Measurements from ENCODE around the gene BTBD6.

The BTBD6 gene

GRCh38 chr14:105203057-105203531 lies 45.2 kb upstream of the BTBD6 start:
- Histone ChIP-seq H3K4me2 (peak overlapping the region; percentile 85 to 100 (median 96)), H3K27ac (no peak overlapping the region; a peak in 1 of 22 replicates), H3K4me1 (peaks cover 52 to 98% (median 95%) of the 10 kb centered on the region in 10 experiments), H3K4me3 (no peak overlapping the region), H3K9ac (peak overlapping the region in 5 of 11 experiments; percentile 26 to 66 (median 57); a peak in 9 of 22 replicates), H3K9me3 (replicated peaks in 1 of 11) (no peaks in the 10 kb centered on the region), H4K20me1 (peaks cover 0 to 82% (median 52%) of the 10 kb centered on the region in 11 experiments; a peak in 19 of 22 replicates), H3K27me3 (peaks cover 0 to 21% (median 0%) of the 10 kb centered on the region in 11 experiments; a peak in 4 of 22 replicates), H3K36me3 (no peaks in the 10 kb centered on the region)
- no peak for TF ChIP-seq Cebpa-rat (IDR thresholded peaks at IDR 0.05)

DNA sequence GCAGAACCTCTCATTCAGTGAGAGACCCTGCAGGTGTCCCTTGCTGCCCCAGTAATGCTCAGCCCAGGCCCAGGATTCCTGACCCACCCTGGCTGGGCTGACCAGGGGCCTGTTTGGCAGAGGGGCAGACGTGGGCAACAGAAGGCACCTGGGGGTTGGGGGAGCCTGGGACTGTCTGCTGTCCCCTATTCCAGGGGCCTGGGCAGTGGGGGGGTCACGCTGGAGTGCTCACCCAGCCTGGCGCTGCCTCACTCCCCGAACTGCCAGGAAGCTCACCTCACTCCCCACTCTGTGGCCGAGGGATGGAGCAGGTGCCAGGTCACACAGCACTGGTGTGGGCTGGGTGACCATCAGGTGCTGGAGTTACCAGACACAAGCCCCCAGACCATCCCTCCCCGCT lies 44.6 kb upstream of the BTBD6 start:
- Histone ChIP-seq H3K27me3 (peaks cover 0 to 21% (median 0%) of the 10 kb centered on the region in 11 experiments; a peak in 4 of 22 replicates), H3K9me3 (replicated peaks in 1 of 11) (no peaks in the 10 kb centered on the region), H3K9ac (peak overlapping the region in 3 of 11 experiments; percentile 18 to 25 (median 20); a peak in 2 of 22 replicates), H3K4me2 (peak overlapping the region in 8 of 11 experiments; percentile 37 to 82 (median 66); a peak in 15 of 22 replicates), H3K36me3 (no peaks in the 10 kb centered on the region; a peak in 1 of 22 replicates), H4K20me1 (peaks cover 0 to 83% (median 57%) of the 10 kb centered on the region in 11 experiments; a peak in 19 of 22 replicates), H3K4me3 (no peak overlapping the region), H3K4me1 (peaks cover 46 to 98% (median 92%) of the 10 kb centered on the region in 10 experiments), H3K27ac (no peak overlapping the region)
- TF ChIP-seq Cebpa-rat (IDR thresholded peaks at IDR 0.05) = no peak

DNA sequence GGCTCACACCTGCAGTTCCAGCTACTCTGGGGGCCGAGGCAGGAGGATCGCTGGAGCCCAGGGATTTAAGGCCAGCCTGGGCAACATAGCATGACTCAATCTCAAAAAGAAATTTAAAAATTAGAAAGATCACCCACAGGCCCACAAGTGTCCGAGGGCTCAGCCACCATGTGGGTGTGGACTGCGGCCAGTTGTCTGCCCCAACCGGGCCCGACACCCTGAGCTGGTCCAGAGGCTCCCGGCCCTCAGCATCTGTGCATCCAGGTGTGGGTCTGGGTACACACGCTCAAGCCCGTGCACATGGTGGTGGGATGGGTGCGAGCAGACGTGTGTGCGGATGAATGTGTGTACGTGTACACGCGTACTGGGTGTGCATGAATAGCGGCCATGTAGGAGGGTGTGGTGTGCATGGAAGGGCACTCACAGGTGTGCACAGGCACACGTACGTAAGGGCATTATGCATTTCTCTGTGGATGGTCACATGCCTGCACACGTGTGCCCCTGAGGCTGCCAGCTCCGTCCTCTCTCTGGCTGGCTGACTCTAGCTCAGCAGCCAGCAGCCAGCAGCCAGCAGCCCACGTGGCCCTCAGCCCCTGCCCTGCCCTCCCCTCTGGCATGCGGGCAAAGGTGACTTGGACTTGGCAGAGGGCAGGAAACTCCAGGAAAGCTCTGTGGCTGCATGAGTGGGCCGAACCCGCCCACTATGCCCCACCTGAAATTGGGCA lies 44.0 kb upstream of the BTBD6 start:
- Histone ChIP-seq H3K36me3 (peaks cover 1 to 7% (median 3%) of the 10 kb centered on the region in 11 experiments; a peak in 12 of 22 replicates), H3K4me1 (peaks cover 40 to 98% (median 92%) of the 10 kb centered on the region in 10 experiments), H3K9ac (peak overlapping the region in 3 of 11 experiments; percentile 3 to 25 (median 20); a peak in 2 of 22 replicates), H3K27me3 (peaks cover 0 to 21% (median 0%) of the 10 kb centered on the region in 11 experiments; a peak in 4 of 22 replicates), H3K4me3 (no peak overlapping the region), H3K9me3 (replicated peaks in 1 of 11) (no peaks in the 10 kb centered on the region), H4K20me1 (peaks cover 0 to 88% (median 58%) of the 10 kb centered on the region in 11 experiments; a peak in 19 of 22 replicates), H3K4me2 (peak overlapping the region in 9 of 11 experiments; percentile 31 to 82 (median 65); a peak in 17 of 22 replicates), H3K27ac (no peak overlapping the region)
- TF ChIP-seq Cebpa-rat (IDR thresholded peaks at IDR 0.05) = no peak

GRCh38 chr14:105204931-105205672 lies 43.2 kb upstream of the BTBD6 start:
- Histone ChIP-seq H3K27ac (no peak overlapping the region), H4K20me1 (peaks cover 0 to 88% (median 58%) of the 10 kb centered on the region in 11 experiments; a peak in 19 of 22 replicates)

DNA sequence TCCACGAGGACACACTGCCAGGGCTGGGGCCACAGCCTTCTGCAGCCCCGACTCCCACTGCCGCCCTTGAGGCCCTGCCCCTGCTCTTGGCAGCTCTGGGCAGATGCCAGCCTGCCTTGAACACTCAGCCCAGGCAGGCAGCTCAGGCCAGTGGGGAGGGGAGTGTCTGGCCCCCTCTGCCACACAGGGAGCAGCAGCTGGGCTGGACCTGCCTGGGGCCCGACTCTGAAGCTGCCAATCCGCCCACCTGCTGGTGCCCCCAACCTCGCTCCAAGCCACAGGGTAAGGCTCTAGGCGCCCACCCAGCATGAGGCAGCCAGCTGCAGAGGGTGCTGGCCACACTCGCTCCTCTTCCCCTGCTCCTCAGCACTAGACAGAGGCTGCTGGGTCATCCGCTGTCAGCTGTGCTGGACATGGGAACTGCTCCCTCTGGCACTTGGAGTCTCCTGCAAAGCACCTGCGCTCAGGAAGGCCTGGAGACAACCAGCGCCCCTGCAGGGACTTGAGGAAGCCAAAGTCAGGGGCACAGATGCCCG lies 42.6 kb upstream of the BTBD6 start:
- H3K4me1 ChIP-seq = peaks cover 26 to 95% (median 82%) of the 10 kb centered on the region in 10 experiments
- no peak overlapping the region for H3K27ac ChIP-seq
- no peak overlapping the region for H3K4me3 ChIP-seq
- peaks cover 0 to 86% (median 58%) of the 10 kb centered on the region in 11 experiments; a peak in 19 of 22 replicates for H4K20me1 ChIP-seq
- H3K36me3 ChIP-seq = peaks cover 11 to 19% (median 13%) of the 10 kb centered on the region in 11 experiments; a peak in 18 of 22 replicates
- TF ChIP-seq Cebpa-rat (IDR thresholded peaks at IDR 0.05) = no peak
- peaks cover 0 to 21% (median 0%) of the 10 kb centered on the region in 11 experiments; a peak in 4 of 22 replicates for H3K27me3 ChIP-seq
- H3K4me2 ChIP-seq = peak overlapping the region in 9 of 11 experiments; percentile 31 to 82 (median 65); a peak in 15 of 22 replicates
- H3K9ac ChIP-seq = peak overlapping the region in 2 of 11 experiments; percentile 12 to 24; a peak in 1 of 22 replicates
- H3K9me3 ChIP-seq (replicated peaks in 1 of 11) = no peaks in the 10 kb centered on the region

More at GRCh38 chr14:105204931-105205672, 43.2 kb upstream of the BTBD6 start:
- H3K27me3 ChIP-seq = peaks cover 0 to 21% (median 0%) of the 10 kb centered on the region in 11 experiments; a peak in 4 of 22 replicates
- TF ChIP-seq Cebpa-rat (IDR thresholded peaks at IDR 0.05) = no peak
- H3K36me3 ChIP-seq = peaks cover 9 to 14% (median 10%) of the 10 kb centered on the region in 11 experiments; a peak in 18 of 22 replicates
- H3K4me3 ChIP-seq = no peak overlapping the region
- H3K9me3 ChIP-seq (replicated peaks in 1 of 11) = no peaks in the 10 kb centered on the region
- H3K4me1 ChIP-seq = peaks cover 32 to 98% (median 88%) of the 10 kb centered on the region in 10 experiments
- peak overlapping the region in 3 of 11 experiments; percentile 3 to 24 (median 12); a peak in 3 of 22 replicates for H3K9ac ChIP-seq
- H3K4me2 ChIP-seq = peak overlapping the region in 10 of 11 experiments; percentile 31 to 82 (median 62); a peak in 18 of 22 replicates

GRCh38 chr14:105206873-105207272 lies 41.5 kb upstream of the BTBD6 start:
- Histone ChIP-seq H3K27ac (no peak overlapping the region), H3K4me3 (no peak overlapping the region), H3K4me1 (peaks cover 15 to 95% (median 81%) of the 10 kb centered on the region in 10 experiments), H3K4me2 (peak overlapping the region in 6 of 11 experiments; percentile 1 to 31 (median 4); a peak in 6 of 22 replicates), H3K36me3 (peaks cover 12 to 30% (median 15%) of the 10 kb centered on the region in 11 experiments; a peak in 18 of 22 replicates), H3K27me3 (peaks cover 0 to 21% (median 0%) of the 10 kb centered on the region in 11 experiments; a peak in 4 of 22 replicates), H3K9me3 (replicated peaks in 1 of 11) (no peaks in the 10 kb centered on the region), H4K20me1 (peaks cover 6 to 93% (median 63%) of the 10 kb centered on the region in 11 experiments; a peak in 20 of 22 replicates), H3K9ac (no peak overlapping the region)
- no peak for TF ChIP-seq Cebpa-rat (IDR thresholded peaks at IDR 0.05)

DNA sequence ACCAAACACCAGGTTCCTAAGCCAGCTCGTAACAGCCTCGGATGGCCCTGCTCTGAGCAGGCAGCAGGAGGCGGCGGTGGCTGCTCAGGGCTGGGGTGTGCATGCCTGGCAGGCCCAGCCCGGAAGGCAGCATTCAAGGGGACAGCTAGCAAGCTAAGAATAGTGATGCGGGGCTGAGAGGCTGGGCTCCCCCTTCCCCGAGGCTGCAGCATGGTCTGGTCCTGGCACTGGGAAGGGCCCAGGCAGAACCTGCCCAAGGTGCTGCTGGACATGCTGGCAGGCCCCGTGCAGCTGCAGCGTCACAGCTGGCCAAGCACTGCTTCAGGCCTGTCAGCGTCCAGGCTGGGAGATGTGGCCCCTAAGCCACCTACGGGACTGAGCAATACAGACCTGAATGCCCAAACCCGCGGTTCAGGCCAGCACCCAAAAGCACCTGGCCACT lies 40.9 kb upstream of the BTBD6 start:
- Histone ChIP-seq H3K27me3 (peaks cover 0 to 21% (median 0%) of the 10 kb centered on the region in 11 experiments; a peak in 4 of 22 replicates), H3K27ac (no peak overlapping the region), H3K4me2 (peak overlapping the region in 5 of 11 experiments; percentile 2 to 31 (median 4); a peak in 4 of 22 replicates), H3K9me3 (replicated peaks in 1 of 11) (no peaks in the 10 kb centered on the region), H3K4me1 (peaks cover 8 to 95% (median 81%) of the 10 kb centered on the region in 10 experiments), H3K36me3 (peaks cover 12 to 32% (median 16%) of the 10 kb centered on the region in 11 experiments; a peak in 18 of 22 replicates), H4K20me1 (peaks cover 12 to 94% (median 64%) of the 10 kb centered on the region in 11 experiments; a peak in 21 of 22 replicates), H3K4me3 (no peak overlapping the region), H3K9ac (no peak overlapping the region)
- TF ChIP-seq Cebpa-rat (IDR thresholded peaks at IDR 0.05) = no peak
